HEK293 (cell line): ENCODE results near the gene FNDC1.

Experiments used
- CTCF ChIA-PET: fragments of 350-600 bp; formaldehyde crosslinking; extraction: SDS; loops from one replicate; lab custom pipeline; 2021; ENCODE audit warnings: antibody characterized with exemption; lab: Yijun Ruan, JAX
- POLR2A ChIA-PET: fragments of 300-600 bp; formaldehyde crosslinking; extraction: SDS; loops from one replicate; lab custom pipeline; 2020; ENCODE audit warnings: antibody characterized with exemption, inconsistent platforms; lab: Yijun Ruan, JAX
- H3K27ac ChIP-seq: fragments of 200-500 bp; sonication (Bioruptor generic); 2 replicates; pipeline ENCODE4 v1.5.1; 2014; ENCODE audit warnings: low read depth, low read length, control low read depth, inconsistent platforms; ENCODE audit errors: extremely low read depth
- H3K36me3 ChIP-seq, 2 experiments: fragments of 200-500 bp in 1 of 2; sonication (Bioruptor generic) in 1 of 2; 1 replicate in 1 of 2; 2 replicates in 1 of 2; pipeline ENCODE4 v1.5.1; 2014 to 2017; ENCODE audit warnings: inconsistent platforms in 2 of 2, low read length in 2 of 2; ENCODE audit not compliant: control insufficient read depth in 2 of 2, insufficient read depth in 1 of 2
- H3K4me1 ChIP-seq: fragments of 200-500 bp; sonication (Bioruptor generic); 2 replicates; pipeline ENCODE4 v1.5.1; 2014; ENCODE audit warnings: mild to moderate bottlenecking, low read length, inconsistent platforms; ENCODE audit not compliant: control insufficient read depth, insufficient read depth
- H3K4me3 ChIP-seq: 2 replicates; pipeline ENCODE4 v1.5.1; 2011; ENCODE audit warnings: low read depth, mild to moderate bottlenecking, control low read depth, low read length, moderate library complexity
- H3K9me3 ChIP-seq: fragments of 200-500 bp; sonication (Bioruptor generic); 2 replicates; pipeline ENCODE4 v1.5.1; 2014; ENCODE audit warnings: low read depth, low read length, inconsistent platforms; ENCODE audit not compliant: control insufficient read depth, insufficient read depth
- GLI2 ChIP-seq: fragments of 450-650 bp; formaldehyde crosslinking; IDR thresholded peaks from 2 replicates; pipeline ENCODE4; 2017; ENCODE audit warnings: missing biosample characterization, missing genetic modification characterization, low read depth, borderline replicate concordance
- HOXC10 ChIP-seq: sonication (generic); formaldehyde crosslinking; IDR thresholded peaks from 2 replicates; pipeline ENCODE4 v1.8.1; 2023; ENCODE audit warnings: mild to moderate bottlenecking, missing genetic modification reagents
- HOXD13 ChIP-seq: sonication (generic); formaldehyde crosslinking; IDR thresholded peaks from 2 replicates; pipeline ENCODE4 v1.8.0; 2022; ENCODE audit warnings: missing genetic modification reagents, borderline replicate concordance
- ZEB2 ChIP-seq: fragments of 450-650 bp; formaldehyde crosslinking; IDR thresholded peaks from 2 replicates; pipeline ENCODE4 v1.5.1; 2016; ENCODE audit warnings: missing biosample characterization, missing genetic modification characterization
- ZFP3 ChIP-seq: fragments of 450-650 bp; formaldehyde crosslinking; IDR thresholded peaks from 2 replicates; pipeline ENCODE4 v1.5.1; 2016; ENCODE audit warnings: low read depth, missing biosample characterization, missing genetic modification characterization
- ZNF23 ChIP-seq: fragments of 450-650 bp; formaldehyde crosslinking; IDR thresholded peaks from 2 replicates; pipeline ENCODE4 v1.5.1; 2016; ENCODE audit warnings: missing biosample characterization, missing genetic modification characterization, borderline replicate concordance
- ZNF24 ChIP-seq: fragments of 450-650 bp; formaldehyde crosslinking; IDR thresholded peaks from 2 replicates; pipeline ENCODE4 v1.5.1; 2016; ENCODE audit warnings: missing biosample characterization, missing genetic modification characterization
- ZNF248 ChIP-seq: fragments of 450-650 bp; formaldehyde crosslinking; IDR thresholded peaks from 2 replicates; pipeline ENCODE4 v1.5.1; 2017; ENCODE audit warnings: missing biosample characterization, missing genetic modification characterization
- ZNF404 ChIP-seq: fragments of 450-650 bp; formaldehyde crosslinking; IDR thresholded peaks from 2 replicates; pipeline ENCODE4 v1.5.1; 2017; ENCODE audit warnings: missing biosample characterization, missing genetic modification characterization
- ZNF514 ChIP-seq: fragments of 450-650 bp; formaldehyde crosslinking; IDR thresholded peaks from 2 replicates; pipeline ENCODE4 v1.5.1; 2016; ENCODE audit warnings: missing biosample characterization, missing genetic modification characterization
- ZNF555 ChIP-seq: fragments of 450-650 bp; formaldehyde crosslinking; conservative IDR thresholded peaks from 2 replicates; pipeline ENCODE4 v1.5.1; 2017; ENCODE audit warnings: missing biosample characterization, mild to moderate bottlenecking, missing genetic modification characterization, inconsistent platforms
- ZNF560 ChIP-seq: fragments of 450-650 bp; formaldehyde crosslinking; IDR thresholded peaks from 2 replicates; pipeline ENCODE4 v1.5.1; 2017; ENCODE audit warnings: missing biosample characterization, missing genetic modification characterization, borderline replicate concordance
- ZNF571 ChIP-seq: fragments of 450-650 bp; formaldehyde crosslinking; IDR thresholded peaks from 2 replicates; pipeline ENCODE4 v1.5.0; 2017; ENCODE audit warnings: missing biosample characterization, missing genetic modification characterization
- ZNF677 ChIP-seq: fragments of 450-650 bp; IDR thresholded peaks from 2 replicates; pipeline ENCODE4 v1.5.0; 2018; ENCODE audit warnings: missing biosample characterization, mild to moderate bottlenecking, missing genetic modification characterization, moderate library complexity
- ZNF76 ChIP-seq: fragments of 450-650 bp; formaldehyde crosslinking; IDR thresholded peaks from 2 replicates; pipeline ENCODE4; 2016; ENCODE audit warnings: low read depth, missing biosample characterization, missing genetic modification characterization, borderline replicate concordance
- ZNF792 ChIP-seq: fragments of 450-650 bp; formaldehyde crosslinking; IDR thresholded peaks from 2 replicates; pipeline ENCODE4 v1.5.1; 2016; ENCODE audit warnings: missing biosample characterization, missing genetic modification characterization
- ZNF837 ChIP-seq: fragments of 450-650 bp; formaldehyde crosslinking; IDR thresholded peaks from 2 replicates; pipeline ENCODE4 v1.5.1; 2016; ENCODE audit warnings: missing biosample characterization, missing genetic modification characterization
- ZSCAN16 ChIP-seq: fragments of 450-650 bp; formaldehyde crosslinking; IDR thresholded peaks from 2 replicates; pipeline ENCODE4 v1.5.1; 2016; ENCODE audit warnings: missing biosample characterization, missing genetic modification characterization
- TF ChIP-seq, protein P1 (sequence below): fragments of 450-650 bp; formaldehyde crosslinking; IDR thresholded peaks from 2 replicates; pipeline ENCODE4 v1.5.1; 2016; ENCODE audit warnings: missing biosample characterization, missing genetic modification characterization
- TF ChIP-seq, protein P2 (sequence below): fragments of 450-650 bp; formaldehyde crosslinking; IDR thresholded peaks from 2 replicates; pipeline ENCODE4 v1.5.1; 2016; ENCODE audit warnings: missing biosample characterization, missing genetic modification characterization, borderline replicate concordance
- TF ChIP-seq, protein P3 (sequence below): fragments of 450-650 bp; formaldehyde crosslinking; IDR thresholded peaks from 2 replicates; pipeline ENCODE4 v1.5.1; 2016; ENCODE audit warnings: missing biosample characterization, missing genetic modification characterization
- TF ChIP-seq, protein P4 (sequence below): fragments of 450-650 bp; IDR thresholded peaks from 2 replicates; pipeline ENCODE4 v1.5.1; 2018; ENCODE audit warnings: missing biosample characterization, mild to moderate bottlenecking, missing genetic modification characterization
- TF ChIP-seq, protein P5 (sequence below): fragments of 450-650 bp; formaldehyde crosslinking; IDR thresholded peaks from 2 replicates; pipeline ENCODE4 v1.5.1; 2017; ENCODE audit warnings: missing biosample characterization, mild to moderate bottlenecking, missing genetic modification characterization, moderate library complexity
- TF ChIP-seq, protein P6 (sequence below): fragments of 450-650 bp; formaldehyde crosslinking; IDR thresholded peaks from 2 replicates; pipeline ENCODE4 v1.5.1; 2016; ENCODE audit warnings: missing biosample characterization, missing genetic modification characterization

FNDC1 gene

DNA sequence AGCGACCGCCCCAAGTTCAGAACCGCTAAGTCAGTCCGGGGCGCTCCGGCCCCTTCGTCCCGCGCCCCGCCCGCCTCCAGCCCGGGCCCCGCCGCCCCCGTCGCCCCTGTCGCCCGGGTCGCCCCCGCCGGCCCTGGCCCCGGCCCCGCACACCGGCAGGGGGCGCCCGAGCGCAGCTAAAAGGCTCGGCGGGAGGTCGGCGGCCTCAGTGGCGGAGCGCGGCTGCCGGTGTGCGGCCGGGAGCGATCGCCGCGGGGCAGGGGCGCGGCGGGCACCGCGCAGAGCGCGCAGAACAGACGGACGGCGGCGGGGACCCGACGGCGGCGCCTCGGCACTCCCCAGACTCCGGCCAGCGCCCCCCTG, at the start of gene FNDC1:
Gene FNDC1, plus strand, starts transcription at position 208 of the 363 bp plus-strand sequence. CDS start 197 bp downstream, outside the sequence.
- Histone ChIP-seq H3K4me1 (no peaks in the 10 kb centered on the region), H3K27ac (peak within 1 kb of the TSS; percentile 21; the same call in 1 of the 2 replicates), H3K36me3 (no peaks in the 10 kb centered on the region), H3K4me3 (peak within 1 kb of the TSS; percentile 46), H3K9me3 (no peaks in the 10 kb centered on the region)
- CTCF ChIA-PET = interaction anchor here (0.6 to 8.1 kb wide), 6 partner anchors 14 to 486 kb away, joined by 3 to 130 read pairs (median 3); no protein-coding TSS in a partner anchor
- TF ChIP-seq ZFP3 (no peak), ZNF555 (tag by site-specific recombination) (no peak), ZNF76 (tag by site-specific recombination) (no peak), GLI2 (tag by site-specific recombination) (no peak), ZNF792 (tag by site-specific recombination) (no peak), ZSCAN16 (tag by site-specific recombination) (no peak), ZNF560 (tag by site-specific recombination) (no peak), ZNF677 (no peak), ZNF248 (tag by site-specific recombination) (no peak), ZNF24 (no peak), ZNF404 (no peak), ZEB2 (no peak), HOXD13 (CRISPR knock-in tag) (no peak), ZNF514 (tag by site-specific recombination) (no peak), ZNF837 (tag by site-specific recombination) (no peak), ZNF571 (tag by site-specific recombination) (no peak)
- TF ChIP-seq, protein P1, sequence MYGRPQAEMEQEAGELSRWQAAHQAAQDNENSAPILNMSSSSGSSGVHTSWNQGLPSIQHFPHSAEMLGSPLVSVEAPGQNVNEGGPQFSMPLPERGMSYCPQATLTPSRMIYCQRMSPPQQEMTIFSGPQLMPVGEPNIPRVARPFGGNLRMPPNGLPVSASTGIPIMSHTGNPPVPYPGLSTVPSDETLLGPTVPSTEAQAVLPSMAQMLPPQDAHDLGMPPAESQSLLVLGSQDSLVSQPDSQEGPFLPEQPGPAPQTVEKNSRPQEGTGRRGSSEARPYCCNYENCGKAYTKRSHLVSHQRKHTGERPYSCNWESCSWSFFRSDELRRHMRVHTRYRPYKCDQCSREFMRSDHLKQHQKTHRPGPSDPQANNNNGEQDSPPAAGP (tag by site-specific recombination) = no peak
- TF ChIP-seq, protein P2, sequence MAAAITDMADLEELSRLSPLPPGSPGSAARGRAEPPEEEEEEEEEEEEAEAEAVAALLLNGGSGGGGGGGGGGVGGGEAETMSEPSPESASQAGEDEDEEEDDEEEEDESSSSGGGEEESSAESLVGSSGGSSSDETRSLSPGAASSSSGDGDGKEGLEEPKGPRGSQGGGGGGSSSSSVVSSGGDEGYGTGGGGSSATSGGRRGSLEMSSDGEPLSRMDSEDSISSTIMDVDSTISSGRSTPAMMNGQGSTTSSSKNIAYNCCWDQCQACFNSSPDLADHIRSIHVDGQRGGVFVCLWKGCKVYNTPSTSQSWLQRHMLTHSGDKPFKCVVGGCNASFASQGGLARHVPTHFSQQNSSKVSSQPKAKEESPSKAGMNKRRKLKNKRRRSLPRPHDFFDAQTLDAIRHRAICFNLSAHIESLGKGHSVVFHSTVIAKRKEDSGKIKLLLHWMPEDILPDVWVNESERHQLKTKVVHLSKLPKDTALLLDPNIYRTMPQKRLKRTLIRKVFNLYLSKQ = no peak
- TF ChIP-seq, protein P3, sequence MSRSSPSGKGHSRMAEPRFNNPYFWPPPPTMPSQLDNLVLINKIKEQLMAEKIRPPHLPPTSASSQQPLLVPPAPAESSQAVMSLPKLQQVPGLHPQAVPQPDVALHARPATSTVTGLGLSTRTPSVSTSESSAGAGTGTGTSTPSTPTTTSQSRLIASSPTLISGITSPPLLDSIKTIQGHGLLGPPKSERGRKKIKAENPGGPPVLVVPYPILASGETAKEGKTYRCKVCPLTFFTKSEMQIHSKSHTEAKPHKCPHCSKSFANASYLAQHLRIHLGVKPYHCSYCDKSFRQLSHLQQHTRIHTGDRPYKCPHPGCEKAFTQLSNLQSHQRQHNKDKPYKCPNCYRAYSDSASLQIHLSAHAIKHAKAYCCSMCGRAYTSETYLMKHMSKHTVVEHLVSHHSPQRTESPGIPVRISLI (tag by site-specific recombination) = no peak
- POLR2A ChIA-PET = no interaction called here

DNA sequence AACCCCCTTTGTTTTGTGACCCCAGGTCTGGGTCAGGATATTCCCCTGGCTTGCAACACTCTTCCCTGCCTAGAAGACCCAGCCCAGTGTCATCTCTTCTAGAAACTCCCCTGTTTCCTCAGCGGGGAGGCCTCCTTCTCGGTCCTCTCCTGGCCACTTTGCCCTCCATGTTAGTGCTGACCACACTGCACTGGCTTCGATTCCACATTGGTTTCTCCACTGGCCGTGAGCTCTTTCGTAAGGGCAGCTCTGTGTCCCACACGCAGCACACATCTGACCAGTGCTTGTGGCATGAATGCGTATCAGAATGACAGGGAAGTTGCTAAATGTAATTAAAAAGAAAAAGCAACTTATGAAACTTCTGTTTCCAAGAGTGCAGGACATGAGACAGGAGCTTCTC, 49.4 kb upstream of the FNDC1 start:
- Histone ChIP-seq H3K36me3 (no peaks in the 10 kb centered on the region), H3K4me3 (no peak overlapping the region), H3K4me1 (no peaks in the 10 kb centered on the region), H3K27ac (no peak overlapping the region), H3K9me3 (no peaks in the 10 kb centered on the region)
- ChIA-PET POLR2A (no interaction called here), CTCF (interaction anchor here (3.0 to 10.4 kb wide), 2 partner anchors 15 kb away, joined by 19 to 76 read pairs; no protein-coding TSS in a partner anchor)
- TF ChIP-seq, protein P4, sequence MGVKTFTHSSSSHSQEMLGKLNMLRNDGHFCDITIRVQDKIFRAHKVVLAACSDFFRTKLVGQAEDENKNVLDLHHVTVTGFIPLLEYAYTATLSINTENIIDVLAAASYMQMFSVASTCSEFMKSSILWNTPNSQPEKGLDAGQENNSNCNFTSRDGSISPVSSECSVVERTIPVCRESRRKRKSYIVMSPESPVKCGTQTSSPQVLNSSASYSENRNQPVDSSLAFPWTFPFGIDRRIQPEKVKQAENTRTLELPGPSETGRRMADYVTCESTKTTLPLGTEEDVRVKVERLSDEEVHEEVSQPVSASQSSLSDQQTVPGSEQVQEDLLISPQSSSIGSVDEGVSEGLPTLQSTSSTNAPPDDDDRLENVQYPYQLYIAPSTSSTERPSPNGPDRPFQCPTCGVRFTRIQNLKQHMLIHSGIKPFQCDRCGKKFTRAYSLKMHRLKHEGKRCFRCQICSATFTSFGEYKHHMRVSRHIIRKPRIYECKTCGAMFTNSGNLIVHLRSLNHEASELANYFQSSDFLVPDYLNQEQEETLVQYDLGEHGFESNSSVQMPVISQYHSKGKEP (tag by site-specific recombination) = no peak
- TF ChIP-seq, protein P5, sequence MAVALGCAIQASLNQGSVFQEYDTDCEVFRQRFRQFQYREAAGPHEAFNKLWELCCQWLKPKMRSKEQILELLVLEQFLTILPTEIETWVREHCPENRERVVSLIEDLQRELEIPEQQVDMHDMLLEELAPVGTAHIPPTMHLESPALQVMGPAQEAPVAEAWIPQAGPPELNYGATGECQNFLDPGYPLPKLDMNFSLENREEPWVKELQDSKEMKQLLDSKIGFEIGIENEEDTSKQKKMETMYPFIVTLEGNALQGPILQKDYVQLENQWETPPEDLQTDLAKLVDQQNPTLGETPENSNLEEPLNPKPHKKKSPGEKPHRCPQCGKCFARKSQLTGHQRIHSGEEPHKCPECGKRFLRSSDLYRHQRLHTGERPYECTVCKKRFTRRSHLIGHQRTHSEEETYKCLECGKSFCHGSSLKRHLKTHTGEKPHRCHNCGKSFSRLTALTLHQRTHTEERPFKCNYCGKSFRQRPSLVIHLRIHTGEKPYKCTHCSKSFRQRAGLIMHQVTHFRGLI (tag by site-specific recombination) = no peak
- TF ChIP-seq ZNF23 (no peak), HOXC10 (CRISPR knock-in tag) (no peak)
- TF ChIP-seq, protein P6, sequence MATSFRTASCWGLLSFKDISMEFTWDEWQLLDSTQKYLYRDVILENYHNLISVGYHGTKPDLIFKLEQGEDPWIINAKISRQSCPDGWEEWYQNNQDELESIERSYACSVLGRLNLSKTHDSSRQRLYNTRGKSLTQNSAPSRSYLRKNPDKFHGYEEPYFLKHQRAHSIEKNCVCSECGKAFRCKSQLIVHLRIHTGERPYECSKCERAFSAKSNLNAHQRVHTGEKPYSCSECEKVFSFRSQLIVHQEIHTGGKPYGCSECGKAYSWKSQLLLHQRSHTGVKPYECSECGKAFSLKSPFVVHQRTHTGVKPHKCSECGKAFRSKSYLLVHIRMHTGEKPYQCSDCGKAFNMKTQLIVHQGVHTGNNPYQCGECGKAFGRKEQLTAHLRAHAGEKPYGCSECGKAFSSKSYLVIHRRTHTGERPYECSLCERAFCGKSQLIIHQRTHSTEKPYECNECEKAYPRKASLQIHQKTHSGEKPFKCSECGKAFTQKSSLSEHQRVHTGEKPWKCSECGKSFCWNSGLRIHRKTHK = no peak
